ENCODE results near the gene FGF21. TPM values are rescaled to one million over a fixed set of nuclear protein-coding genes. Genes with fewer than 3 reads are reported as not detected.
A peak's percentile ranks its signal among the peaks of the same experiment; 100 is the strongest.

FGF21 gene
- total and polyA plus RNA-seq, 2 experiments from 2014 or later: not detected

DNA sequence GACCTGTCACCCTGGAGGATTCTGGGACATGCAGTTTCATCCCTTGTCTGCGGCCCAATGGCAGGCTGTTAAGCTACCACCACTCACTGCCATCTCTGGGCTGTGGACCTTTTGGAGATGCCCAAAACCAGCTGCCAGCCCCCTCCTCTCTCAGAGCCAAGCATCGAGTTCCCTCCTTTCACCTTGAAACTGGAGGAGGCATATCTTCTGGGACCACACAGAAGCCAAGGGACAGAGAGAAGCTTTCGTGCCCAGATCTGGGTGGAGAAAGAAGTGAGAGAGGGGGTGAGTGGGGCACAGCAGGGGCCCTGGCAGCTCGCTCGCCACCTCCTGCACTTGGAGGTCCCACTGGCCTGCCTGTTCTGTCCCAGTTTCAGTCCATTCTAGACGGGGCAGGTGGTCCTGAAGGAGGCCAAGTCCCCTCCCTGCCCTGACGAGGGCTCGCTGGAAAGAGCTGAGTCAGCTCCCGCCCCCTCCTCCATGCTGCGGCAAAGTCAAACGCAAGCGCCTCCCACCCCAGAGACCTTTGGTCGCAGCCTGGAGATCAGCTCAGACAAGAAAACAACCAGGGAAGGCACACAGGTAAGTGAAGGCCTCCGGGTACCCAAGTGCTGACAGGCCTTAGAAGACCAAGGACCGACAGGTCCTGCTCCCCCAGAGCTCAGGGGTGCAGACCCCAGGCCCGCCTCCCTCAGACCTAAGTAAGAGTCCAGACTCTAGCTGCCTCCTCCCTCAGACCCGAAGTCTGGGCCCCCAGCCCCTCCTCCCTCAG, 51.7 kb downstream of the FGF21 start:
- H3K4me1 ChIP-seq (ENCODE audit: low read depth): peaks cover 3% of the 10 kb centered on the region
- H3K27ac ChIP-seq: peak overlapping the region; percentile 12
- TF ChIP-seq, protein P1, sequence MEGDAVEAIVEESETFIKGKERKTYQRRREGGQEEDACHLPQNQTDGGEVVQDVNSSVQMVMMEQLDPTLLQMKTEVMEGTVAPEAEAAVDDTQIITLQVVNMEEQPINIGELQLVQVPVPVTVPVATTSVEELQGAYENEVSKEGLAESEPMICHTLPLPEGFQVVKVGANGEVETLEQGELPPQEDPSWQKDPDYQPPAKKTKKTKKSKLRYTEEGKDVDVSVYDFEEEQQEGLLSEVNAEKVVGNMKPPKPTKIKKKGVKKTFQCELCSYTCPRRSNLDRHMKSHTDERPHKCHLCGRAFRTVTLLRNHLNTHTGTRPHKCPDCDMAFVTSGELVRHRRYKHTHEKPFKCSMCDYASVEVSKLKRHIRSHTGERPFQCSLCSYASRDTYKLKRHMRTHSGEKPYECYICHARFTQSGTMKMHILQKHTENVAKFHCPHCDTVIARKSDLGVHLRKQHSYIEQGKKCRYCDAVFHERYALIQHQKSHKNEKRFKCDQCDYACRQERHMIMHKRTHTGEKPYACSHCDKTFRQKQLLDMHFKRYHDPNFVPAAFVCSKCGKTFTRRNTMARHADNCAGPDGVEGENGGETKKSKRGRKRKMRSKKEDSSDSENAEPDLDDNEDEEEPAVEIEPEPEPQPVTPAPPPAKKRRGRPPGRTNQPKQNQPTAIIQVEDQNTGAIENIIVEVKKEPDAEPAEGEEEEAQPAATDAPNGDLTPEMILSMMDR (IDR thresholded peaks at IDR 0.05; ENCODE audit: low read depth, low read length): no peak
- no peaks in the 10 kb centered on the region for H3K27me3 ChIP-seq
- no peaks in the 10 kb centered on the region for H3K9me3 ChIP-seq (ENCODE audit: low read depth)
- no peak overlapping the region for H3K4me3 ChIP-seq
- H3K36me3 ChIP-seq: no peaks in the 10 kb centered on the region
- DNase-seq (ENCODE audit: low read depth in 1 of 2, low spot score in 1 of 2): peak; percentile 60

DNA sequence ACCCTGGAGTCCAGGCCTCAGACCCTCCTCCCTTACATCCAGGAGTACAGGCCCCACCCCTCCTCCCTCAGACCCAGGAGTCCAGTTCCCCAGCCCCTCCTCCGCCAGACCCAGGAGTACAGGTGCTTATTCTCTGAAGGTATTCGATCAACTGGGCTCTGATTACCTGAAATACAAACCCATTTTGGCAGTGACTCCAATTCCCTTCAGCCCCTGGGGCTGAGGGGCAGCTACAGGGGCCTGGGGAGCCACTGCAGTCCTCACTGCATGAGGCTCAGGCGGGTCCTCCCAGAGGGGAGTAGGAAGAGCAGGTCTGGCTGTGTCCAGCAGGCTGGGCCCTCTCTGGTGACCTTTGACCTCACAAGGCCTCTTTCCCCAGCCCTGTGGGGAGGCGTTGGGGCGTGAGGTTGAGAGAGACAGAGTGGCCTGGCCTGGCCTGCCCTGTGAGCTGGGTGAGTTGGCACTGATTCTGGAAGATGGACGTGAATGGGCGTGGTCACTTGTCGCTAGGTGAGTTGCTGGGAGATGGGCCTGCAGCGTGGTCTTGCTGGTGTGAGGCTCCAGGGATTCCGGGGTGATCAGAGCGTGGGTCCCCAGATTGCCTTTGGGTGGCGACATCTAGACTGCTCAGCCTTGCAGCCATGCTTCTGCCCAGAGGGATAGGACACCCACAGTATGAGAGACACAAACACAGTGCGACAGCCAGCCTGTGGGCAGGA, 52.4 kb downstream of the FGF21 start:
- no peak overlapping the region for H3K4me3 ChIP-seq
- no peaks in the 10 kb centered on the region for H3K36me3 ChIP-seq

More for the DNA sequence above, 52.4 kb downstream of the FGF21 start:
- no peak for DNase-seq (ENCODE audit: low read depth in 1 of 2, low spot score in 1 of 2)
- TF ChIP-seq, protein P1 (IDR thresholded peaks at IDR 0.05; ENCODE audit: low read depth, low read length): no peak
- no peak overlapping the region for H3K27ac ChIP-seq
- no peaks in the 10 kb centered on the region for H3K9me3 ChIP-seq (ENCODE audit: low read depth)
- H3K27me3 ChIP-seq: no peaks in the 10 kb centered on the region
- peaks cover 6% of the 10 kb centered on the region for H3K4me1 ChIP-seq (ENCODE audit: low read depth)

Other genes with a start within 250 kb of the FGF21 start
- 3.0 and 7.4 TPM in 2 replicates for gene LMTK3, start 243.7 kb upstream of the FGF21 start, total RNA-seq
- 1.1 and 2.2 TPM in 2 replicates for gene LMTK3, start 243.7 kb upstream of the FGF21 start, polyA plus RNA-seq
- gene SULT2B1, start 203.4 kb upstream of the FGF21 start, total RNA-seq: not detected in 2 replicates
- gene SULT2B1, start 203.4 kb upstream of the FGF21 start, polyA plus RNA-seq: 0.20 and 0.85 TPM in 2 replicates
- gene SPACA4, start 148.8 kb upstream of the FGF21 start, total RNA-seq: not detected in 2 replicates
- gene SPACA4, start 148.8 kb upstream of the FGF21 start, polyA plus RNA-seq: not detected in 2 replicates
- gene FAM83E, start 140.4 kb upstream of the FGF21 start, total RNA-seq: 0.60 and 1.6 TPM in 2 replicates
- gene FAM83E, start 140.4 kb upstream of the FGF21 start, polyA plus RNA-seq: not detected in 2 replicates
- 3,285 and 3,429 TPM in 2 replicates for gene RPL18, start 136.3 kb upstream of the FGF21 start, total RNA-seq
- gene RPL18, start 136.3 kb upstream of the FGF21 start, polyA plus RNA-seq: 692 and 838 TPM in 2 replicates
- gene SPHK2, start 136.0 kb upstream of the FGF21 start, total RNA-seq: 21.3 and 22.5 TPM in 2 replicates
- gene SPHK2, start 136.0 kb upstream of the FGF21 start, polyA plus RNA-seq: 18.5 and 25.3 TPM in 2 replicates
- gene DBP, start 118.1 kb upstream of the FGF21 start, total RNA-seq: 16.0 and 30.0 TPM in 2 replicates
- 23.3 and 41.6 TPM in 2 replicates for gene DBP, start 118.1 kb upstream of the FGF21 start, polyA plus RNA-seq
- 11.9 and 15.6 TPM in 2 replicates for gene CA11, start 109.3 kb upstream of the FGF21 start, total RNA-seq
- 26.3 and 30.7 TPM in 2 replicates for gene CA11, start 109.3 kb upstream of the FGF21 start, polyA plus RNA-seq
- 0.07 and 4.1 TPM in 2 replicates for gene NTN5, start 82.5 kb upstream of the FGF21 start, total RNA-seq
- gene NTN5, start 82.5 kb upstream of the FGF21 start, polyA plus RNA-seq: 0.15 TPM in 1 of 2 replicates, not detected in the other
- gene FUT2, start 59.6 kb upstream of the FGF21 start, total RNA-seq: not detected in 2 replicates
- gene FUT2, start 59.6 kb upstream of the FGF21 start, polyA plus RNA-seq: 0.11 and 0.55 TPM in 2 replicates
- gene MAMSTR, start 35.8 kb upstream of the FGF21 start, total RNA-seq: 3.5 and 4.7 TPM in 2 replicates
- 6.1 and 6.3 TPM in 2 replicates for gene MAMSTR, start 35.8 kb upstream of the FGF21 start, polyA plus RNA-seq
- 3.2 and 5.5 TPM in 2 replicates for gene RASIP1, start 14.9 kb upstream of the FGF21 start, total RNA-seq
- 1.5 and 2.9 TPM in 2 replicates for gene RASIP1, start 14.9 kb upstream of the FGF21 start, polyA plus RNA-seq
- not detected in 2 replicates for gene IZUMO1, start 8.6 kb upstream of the FGF21 start, total RNA-seq
- 0.94 TPM in 1 of 2 replicates, not detected in the other for gene IZUMO1, start 8.6 kb upstream of the FGF21 start, polyA plus RNA-seq
- gene FUT1, start 2.9 kb upstream of the FGF21 start, total RNA-seq: 0.14 and 0.21 TPM in 2 replicates
- not detected in 2 replicates for gene FUT1, start 2.9 kb upstream of the FGF21 start, polyA plus RNA-seq
- 127 and 144 TPM in 2 replicates for gene BCAT2, start 55.5 kb downstream of the FGF21 start, total RNA-seq
- 154 and 157 TPM in 2 replicates for gene BCAT2, start 55.5 kb downstream of the FGF21 start, polyA plus RNA-seq
- 27.5 and 43.1 TPM in 2 replicates for gene HSD17B14, start 81.0 kb downstream of the FGF21 start, total RNA-seq
- gene HSD17B14, start 81.0 kb downstream of the FGF21 start, polyA plus RNA-seq: 31.7 and 35.1 TPM in 2 replicates
- gene PLEKHA4, start 113.1 kb downstream of the FGF21 start, total RNA-seq: 22.5 and 27.1 TPM in 2 replicates
- 29.4 and 37.1 TPM in 2 replicates for gene PLEKHA4, start 113.1 kb downstream of the FGF21 start, polyA plus RNA-seq
- 54.1 and 85.1 TPM in 2 replicates for gene PPP1R15A, start 116.9 kb downstream of the FGF21 start, total RNA-seq
- 87.6 and 95.7 TPM in 2 replicates for gene PPP1R15A, start 116.9 kb downstream of the FGF21 start, polyA plus RNA-seq
- gene TULP2, start 143.2 kb downstream of the FGF21 start, total RNA-seq: 0.25 and 2.0 TPM in 2 replicates
- gene TULP2, start 143.2 kb downstream of the FGF21 start, polyA plus RNA-seq: 0.26 and 1.0 TPM in 2 replicates
- gene NUCB1, start 144.8 kb downstream of the FGF21 start, total RNA-seq: 274 and 337 TPM in 2 replicates
- gene NUCB1, start 144.8 kb downstream of the FGF21 start, polyA plus RNA-seq: 230 and 290 TPM in 2 replicates
- gene DHDH, start 178.2 kb downstream of the FGF21 start, total RNA-seq: 2.2 and 4.8 TPM in 2 replicates
- gene DHDH, start 178.2 kb downstream of the FGF21 start, polyA plus RNA-seq: 7.0 and 10.2 TPM in 2 replicates
- gene BAX, start 199.4 kb downstream of the FGF21 start, total RNA-seq: 64.2 and 126 TPM in 2 replicates
- gene BAX, start 199.4 kb downstream of the FGF21 start, polyA plus RNA-seq: 68.7 and 95.2 TPM in 2 replicates
- 760 and 891 TPM in 2 replicates for gene FTL, start 209.8 kb downstream of the FGF21 start, total RNA-seq
- gene FTL, start 209.8 kb downstream of the FGF21 start, polyA plus RNA-seq: 1,227 and 1,335 TPM in 2 replicates
- gene GYS1, start 237.8 kb downstream of the FGF21 start, total RNA-seq: 155 and 165 TPM in 2 replicates
- gene GYS1, start 237.8 kb downstream of the FGF21 start, polyA plus RNA-seq: 175 and 195 TPM in 2 replicates
- 240 and 294 TPM in 2 replicates for gene RUVBL2, start 238.4 kb downstream of the FGF21 start, total RNA-seq
- gene RUVBL2, start 238.4 kb downstream of the FGF21 start, polyA plus RNA-seq: 128 and 167 TPM in 2 replicates

Data from cardiac muscle cell (in vitro differentiated cells and primary cell).